NK-92 treated with Interleukin-12 subunit alpha and Interleukin-12 subunit beta, amount 100 ng/mL, for 24 hours (cell line): Measurements from ENCODE around the gene KRT14.
"Not testable (repeated sequence)": the region's sequence is repeated elsewhere in the genome, so short reads cannot be mapped to it uniquely, and the experiment has no call there.

Experiments used
- DNase-seq: peaks from one replicate; lab custom pipeline; 2025; lab: John Stamatoyannopoulos, UW

KRT14 gene

GRCh38 chr17:41579484-41580243 lies 7.0 kb downstream of the KRT14 start:
- peak; percentile 13 for DNase-seq

- no peak for DNase-seq
These were observed 7.7 kb downstream of the KRT14 start for GRCh38 chr17:41578971-41579370.

- no peak for DNase-seq
These were observed 8.2 kb downstream of the KRT14 start for GRCh38 chr17:41578538-41578937.

GRCh38 chr17:41576740-41577139 lies 10.0 kb downstream of the KRT14 start:
- DNase-seq, result not testable (repeated sequence)

GRCh38 chr17:41575336-41575735 lies 11.4 kb downstream of the KRT14 start:
- DNase-seq, result no peak

- DNase-seq, result no peak
These were observed 14.9 kb downstream of the KRT14 start, which contains the start of gene KRT9 for GRCh38 chr17:41571561-41572434. TSS of gene KRT9 (minus strand) at chr17:41572059. CDS start at chr17:41571992, 67 bp downstream.

GRCh38 chr17:41567317-41567716 lies 19.4 kb downstream of the KRT14 start:
- no peak for DNase-seq

- no peak for DNase-seq
These were observed 21.4 kb downstream of the KRT14 start for GRCh38 chr17:41565338-41565737.

- DNase-seq, result no peak
These were observed 23.0 kb downstream of the KRT14 start for GRCh38 chr17:41563607-41564170.

- no peak for DNase-seq
These were observed 25.1 kb downstream of the KRT14 start for GRCh38 chr17:41561554-41561953.

GRCh38 chr17:41559548-41559947 lies 27.1 kb downstream of the KRT14 start:
- no peak for DNase-seq

GRCh38 chr17:41556931-41557330 lies 29.8 kb downstream of the KRT14 start:
- no peak for DNase-seq

- no peak for DNase-seq
These were observed 30.4 kb downstream of the KRT14 start for GRCh38 chr17:41556306-41556705.

- no peak for DNase-seq
These were observed 31.4 kb downstream of the KRT14 start for GRCh38 chr17:41555105-41555887.

- no peak for DNase-seq
These were observed 32.6 kb downstream of the KRT14 start for GRCh38 chr17:41553987-41554680.

GRCh38 chr17:41553176-41553575 lies 33.5 kb downstream of the KRT14 start:
- no peak for DNase-seq

- no peak for DNase-seq
These were observed 34.2 kb downstream of the KRT14 start for GRCh38 chr17:41552455-41552854.

GRCh38 chr17:41551365-41551764 lies 35.3 kb downstream of the KRT14 start:
- DNase-seq, result no peak

GRCh38 chr17:41549596-41550039 lies 37.1 kb downstream of the KRT14 start:
- no peak for DNase-seq

GRCh38 chr17:41548844-41549595 lies 37.7 kb downstream of the KRT14 start:
- DNase-seq, result peak; percentile 41
